ENCODE data around the gene ERMAP. TPM values are rescaled to one million over a fixed set of nuclear protein-coding genes. Genes with fewer than 3 reads are reported as not detected.

The ERMAP gene
- total RNA-seq: 10.4 and 12.9 TPM in 2 replicates
- long read RNA-seq, transcript ERMAP-203 (12 exons, 3,476 nt): major isoform, 10 of 27 reads
- long read RNA-seq, partial matches to known transcripts: 1 of 27 reads
- long read RNA-seq, other reads (novel, unspliced or antisense): 16 of 27 reads

- peaks cover 9% of the 10 kb centered on the region for H3K4me1 Mint-ChIP-seq (ENCODE audit: low read depth)
- peak within 1 kb of the TSS; percentile 84 for H3K4me3 Mint-ChIP-seq (ENCODE audit: low read depth)
- peaks cover 11% of the 10 kb centered on the region for H3K36me3 Mint-ChIP-seq (ENCODE audit: insufficient read depth)
- no peak for TF ChIP-seq CTCF (IDR thresholded peaks at IDR 0.05; ENCODE audit: unreplicated experiment)
- DNase-seq (ENCODE audit: low spot score, unreplicated experiment): peak; percentile 95
- no peaks in the 10 kb centered on the region for H3K27me3 Mint-ChIP-seq
- H3K27ac Mint-ChIP-seq: peak within 1 kb of the TSS; percentile 97
- H3K9me3 Mint-ChIP-seq (ENCODE audit: low read depth): no peaks in the 10 kb centered on the region
Observed at GRCh38 chr1:42816585-42817439, at the start of gene ERMAP, which contains the start of gene SVBP. TSS of gene ERMAP (plus strand) at chr1:42817122. CDS start at chr1:42830449, 13,327 bp downstream. TSS of gene SVBP (minus strand) at chr1:42817397. CDS start at chr1:42816544, 853 bp downstream.

- H3K4me3 Mint-ChIP-seq (ENCODE audit: low read depth): no peak overlapping the region
- peaks cover 9% of the 10 kb centered on the region for H3K4me1 Mint-ChIP-seq (ENCODE audit: low read depth)
- H3K36me3 Mint-ChIP-seq (ENCODE audit: insufficient read depth): peaks cover 11% of the 10 kb centered on the region
- TF ChIP-seq CTCF (IDR thresholded peaks at IDR 0.05; ENCODE audit: unreplicated experiment): no peak
- no peaks in the 10 kb centered on the region for H3K27me3 Mint-ChIP-seq
- no peaks in the 10 kb centered on the region for H3K9me3 Mint-ChIP-seq (ENCODE audit: low read depth)
- DNase-seq (ENCODE audit: low spot score, unreplicated experiment): no peak
- peak overlapping the region; percentile 96 for H3K27ac Mint-ChIP-seq
Observed at GRCh38 chr1:42767510-42768000, 49.4 kb upstream of the ERMAP start.

- H3K4me3 Mint-ChIP-seq (ENCODE audit: low read depth): no peak overlapping the region
- no peak for TF ChIP-seq CTCF (IDR thresholded peaks at IDR 0.05; ENCODE audit: unreplicated experiment)
- peaks cover 13% of the 10 kb centered on the region for H3K36me3 Mint-ChIP-seq (ENCODE audit: insufficient read depth)
- H3K4me1 Mint-ChIP-seq (ENCODE audit: low read depth): peaks cover 9% of the 10 kb centered on the region
- no peaks in the 10 kb centered on the region for H3K9me3 Mint-ChIP-seq (ENCODE audit: low read depth)
- H3K27me3 Mint-ChIP-seq: no peaks in the 10 kb centered on the region
- peak overlapping the region; percentile 96 for H3K27ac Mint-ChIP-seq
- no peak for DNase-seq (ENCODE audit: low spot score, unreplicated experiment)
Observed at GRCh38 chr1:42768172-42768571, 48.8 kb upstream of the ERMAP start.

- no peak for DNase-seq (ENCODE audit: low spot score, unreplicated experiment)
- no peaks in the 10 kb centered on the region for H3K27me3 Mint-ChIP-seq
- H3K36me3 Mint-ChIP-seq (ENCODE audit: insufficient read depth): peaks cover 13% of the 10 kb centered on the region
- H3K27ac Mint-ChIP-seq: no peak overlapping the region
- H3K9me3 Mint-ChIP-seq (ENCODE audit: low read depth): no peaks in the 10 kb centered on the region
- H3K4me3 Mint-ChIP-seq (ENCODE audit: low read depth): no peak overlapping the region
- TF ChIP-seq CTCF (IDR thresholded peaks at IDR 0.05; ENCODE audit: unreplicated experiment): no peak
- H3K4me1 Mint-ChIP-seq (ENCODE audit: low read depth): peaks cover 9% of the 10 kb centered on the region
Observed at GRCh38 chr1:42769811-42770210, 47.1 kb upstream of the ERMAP start.

GRCh38 chr1:42773420-42773819, 43.5 kb upstream of the ERMAP start:
- TF ChIP-seq CTCF (IDR thresholded peaks at IDR 0.05; ENCODE audit: unreplicated experiment): no peak
- H3K27ac Mint-ChIP-seq: no peak overlapping the region

More at GRCh38 chr1:42773420-42773819, 43.5 kb upstream of the ERMAP start:
- Mint-ChIP-seq H3K36me3 (ENCODE audit: insufficient read depth) (peaks cover 28% of the 10 kb centered on the region), H3K27me3 (no peaks in the 10 kb centered on the region), H3K9me3 (ENCODE audit: low read depth) (no peaks in the 10 kb centered on the region), H3K4me1 (ENCODE audit: low read depth) (peaks cover 3% of the 10 kb centered on the region), H3K4me3 (ENCODE audit: low read depth) (no peak overlapping the region)
- DNase-seq (ENCODE audit: low spot score, unreplicated experiment): no peak

Measured in progenitor cell of endocrine pancreas (in vitro differentiated cells).